Tibial artery (tissue), 4 donors: Measurements from ENCODE around the gene TMEM132A.

ENCODE experiments used
- DNase-seq, 2 donors: peaks; one replicate each; pipeline ENCODE4 v3.0.0-alpha.2; 2019
- H3K27ac ChIP-seq, 2 donors: fragments of 200-600 bp; sonication (generic) in 1 of 2; 1 replicate in 1 of 2; 2 replicates in 1 of 2; pipeline ENCODE4 v1.5.1; 2018 to 2019; ENCODE audit warnings: mild to moderate bottlenecking in 1 of 2
- H3K27me3 ChIP-seq, 2 donors: fragments of 200-600 bp; sonication (generic) in 1 of 2; one replicate each; pipeline versions ENCODE4 v1.5.1 to v1.6.0; 2016 to 2019
- H3K36me3 ChIP-seq, 3 donors: fragments of 200-600 bp; sonication (generic) in 2 of 3; one replicate each; pipeline ENCODE4 v1.5.1; 2016 to 2019; ENCODE audit warnings: mild to moderate bottlenecking in 2 of 3
- H3K4me1 ChIP-seq, 4 donors: fragments of 200-600 bp; sonication (generic) in 2 of 4; 1 replicate in 3 of 4; 2 replicates in 1 of 4; pipeline ENCODE4 v1.5.1; 2016 to 2019
- H3K4me3 ChIP-seq, 2 donors: fragments of 200-600 bp; sonication (generic) in 1 of 2; 1 replicate in 1 of 2; 2 replicates in 1 of 2; pipeline ENCODE4 v1.5.1; 2018 to 2019; ENCODE audit warnings: mild to moderate bottlenecking in 2 of 2
- H3K9me3 ChIP-seq, 3 donors: fragments of 200-600 bp; sonication (generic) in 1 of 3; one replicate each; pipeline ENCODE4 v1.5.1; 2016 to 2019
- CTCF ChIP-seq, 2 experiments: fragments of 200-600 bp in 1 of 2; fragments of 450-650 bp in 1 of 2; IDR thresholded peaks; one replicate each; pipeline ENCODE4 v1.5.1; 2017 to 2019; ENCODE audit warnings: antibody characterized with exemption in 2 of 2, mild to moderate bottlenecking in 1 of 2, moderate library complexity in 1 of 2
- intact Hi-C: fragments of 100-400 bp; cut with DNase I; formaldehyde crosslinking; loops from one replicate; pipeline ENCODE4 v1.15.0; 2023; ENCODE audit warnings: low total_unique reads

The TMEM132A gene

DNA sequence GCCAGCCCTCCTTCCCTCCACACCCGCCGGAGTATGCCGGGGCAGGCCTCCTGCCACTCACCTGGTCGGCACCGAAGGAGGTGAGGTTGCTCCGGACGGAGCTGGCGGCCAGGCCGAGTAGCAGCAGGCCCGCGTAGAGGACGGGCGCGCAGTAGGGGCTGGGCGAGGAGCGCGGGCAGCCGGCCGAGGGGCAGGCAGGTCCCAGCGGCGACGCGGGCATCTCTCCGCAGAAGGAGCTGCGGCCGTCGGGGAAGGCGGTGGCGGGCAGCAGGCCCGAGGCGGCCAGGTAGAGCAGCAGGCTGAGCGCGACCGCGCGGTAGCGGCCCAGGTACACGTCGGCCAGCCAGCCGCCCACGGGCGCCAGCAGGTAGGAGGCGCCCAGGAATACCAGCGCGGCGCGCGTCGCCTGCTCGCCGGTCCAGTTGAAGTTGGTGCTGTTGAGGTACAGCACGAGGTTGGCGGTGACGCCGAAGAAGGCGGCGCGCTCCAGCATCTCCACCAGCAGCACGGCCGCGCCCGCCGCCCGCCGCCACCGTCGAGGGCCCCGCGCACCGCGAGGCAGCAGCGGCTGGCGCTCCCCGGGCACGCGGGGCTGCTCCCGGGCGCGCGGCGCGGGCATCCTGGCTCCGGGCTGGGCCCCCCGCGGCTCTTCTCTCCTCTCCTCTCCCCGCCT is 26.8 kb downstream of the TMEM132A start:
- Histone ChIP-seq H3K4me3 (peak overlapping the region; percentile 60), H3K4me1 (peaks cover 0 to 25% (median 6%) of the 10 kb centered on the region in 4 donors), H3K9me3 (no peaks in the 10 kb centered on the region), H3K27me3 (no peaks in the 10 kb centered on the region), H3K27ac (peak overlapping the region; percentile 78 to 81), H3K36me3 (peaks cover 0 to 7% (median 5%) of the 10 kb centered on the region in 3 donors)
- intact Hi-C loops = no loop called here
- peak in 1 of 2 donors; percentile 54 for DNase-seq
- TF ChIP-seq CTCF (IDR thresholded peaks at IDR 0.05) = no peak

- peaks cover 0 to 2% (median under 1%) of the 10 kb centered on the region in 3 donors for H3K36me3 ChIP-seq
- no peaks in the 10 kb centered on the region for H3K27me3 ChIP-seq
- peaks cover 0 to 25% (median 6%) of the 10 kb centered on the region in 4 donors for H3K4me1 ChIP-seq
- intact Hi-C loops = no loop called here
- no peaks in the 10 kb centered on the region for H3K9me3 ChIP-seq
- peak overlapping the region; percentile 78 to 81 for H3K27ac ChIP-seq
- no peak for DNase-seq
- no peak for TF ChIP-seq CTCF (IDR thresholded peaks at IDR 0.05)
- H3K4me3 ChIP-seq = peak overlapping the region; percentile 60
Observed at GRCh38 chr11:60951606-60951903, 27.3 kb downstream of the TMEM132A start.

GRCh38 chr11:60951904-60952741 is 27.9 kb downstream of the TMEM132A start, which contains the start of gene SLC15A3:
Gene SLC15A3 (minus strand): TSS chr11:60952176. CDS start chr11:60951551, 625 bp downstream.
- Histone ChIP-seq H3K27ac (peak within 1 kb of the TSS; percentile 78 to 81), H3K27me3 (no peaks in the 10 kb centered on the region), H3K36me3 (no peaks in the 10 kb centered on the region), H3K4me3 (peak within 1 kb of the TSS; percentile 60), H3K9me3 (no peaks in the 10 kb centered on the region), H3K4me1 (peaks cover 0 to 25% (median 6%) of the 10 kb centered on the region in 4 donors)
- TF ChIP-seq CTCF (IDR thresholded peaks at IDR 0.05) = no peak
- intact Hi-C loops = no loop called here
- DNase-seq = peak; percentile 86 to 88

GRCh38 chr11:60952742-60953170 is 28.5 kb downstream of the TMEM132A start:
- Histone ChIP-seq H3K36me3 (no peaks in the 10 kb centered on the region), H3K27ac (peak overlapping the region; percentile 78 to 81), H3K4me3 (peak overlapping the region; percentile 60), H3K9me3 (no peaks in the 10 kb centered on the region), H3K27me3 (no peaks in the 10 kb centered on the region), H3K4me1 (peaks cover 0 to 25% (median 6%) of the 10 kb centered on the region in 4 donors)
- no peak for TF ChIP-seq CTCF (IDR thresholded peaks at IDR 0.05)
- DNase-seq = no peak
- intact Hi-C loops = no loop called here

DNA sequence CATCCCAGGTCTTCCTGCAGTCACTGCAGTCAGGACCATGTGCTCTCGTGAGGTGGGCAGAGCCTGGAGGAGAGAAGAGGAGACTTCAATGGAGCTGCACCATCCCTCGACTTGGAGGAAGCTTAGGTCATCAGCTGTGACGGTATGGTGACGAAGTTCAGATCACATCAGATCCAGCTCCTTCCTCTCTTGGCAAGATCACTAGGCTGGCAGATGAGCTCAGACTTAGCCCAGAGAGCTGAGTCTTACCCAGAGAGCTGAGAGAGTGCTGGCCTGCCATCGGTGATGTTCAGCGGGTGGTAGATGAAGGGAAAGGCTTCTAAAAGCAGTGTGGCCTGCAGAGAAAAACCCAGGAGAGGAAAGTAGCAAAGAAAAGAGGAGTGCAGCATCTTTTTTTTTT is 29.5 kb downstream of the TMEM132A start:
- Histone ChIP-seq H3K27ac (peak overlapping the region in 1 of 2 donors; percentile 12), H3K4me3 (no peak overlapping the region), H3K4me1 (peaks cover 0 to 25% (median 6%) of the 10 kb centered on the region in 4 donors), H3K9me3 (no peaks in the 10 kb centered on the region), H3K27me3 (no peaks in the 10 kb centered on the region), H3K36me3 (no peaks in the 10 kb centered on the region)
- no peak for DNase-seq
- intact Hi-C loops = no loop called here
- no peak for TF ChIP-seq CTCF (IDR thresholded peaks at IDR 0.05)
